Mesothelial cell of epicardium (in vitro differentiated cells): ENCODE results near the gene HIVEP3. TPM values are rescaled to one million over a fixed set of nuclear protein-coding genes. Genes with fewer than 3 reads are reported as not detected.

Experiments
- DNase-seq, 2 experiments: peaks; one replicate each; pipeline ENCODE4 v3.0.0; 2021; ENCODE audit warnings: low spot score in 2 of 2; ENCODE audit not compliant: unreplicated experiment in 2 of 2
- H3K27ac Mint-ChIP-seq: 2 replicates; pipeline ENCODE4 v1.8.0; 2021; ENCODE audit warnings: mixed read lengths
- H3K27me3 Mint-ChIP-seq: 2 replicates; pipeline ENCODE4 v1.8.0; 2021; ENCODE audit warnings: low read depth, mixed read lengths
- H3K36me3 Mint-ChIP-seq: 2 replicates; pipeline ENCODE4 v1.8.0; 2021; ENCODE audit warnings: mixed read lengths
- H3K4me1 Mint-ChIP-seq: 2 replicates; pipeline ENCODE4 v1.8.0; 2021; ENCODE audit warnings: mixed read lengths
- H3K4me3 Mint-ChIP-seq: 2 replicates; pipeline ENCODE4 v1.8.0; 2021; ENCODE audit warnings: mild to moderate bottlenecking, moderate library complexity, mixed read lengths
- H3K9me3 Mint-ChIP-seq: 2 replicates; pipeline ENCODE4 v1.8.0; 2021; ENCODE audit warnings: mixed read lengths
- CTCF ChIP-seq: fragments of 200-600 bp; sonication (generic); IDR thresholded peaks from one replicate; pipeline ENCODE4 v1.5.0; 2021; ENCODE audit warnings: antibody characterized with exemption; ENCODE audit not compliant: unreplicated experiment
- total RNA-seq: library from RNA; stranded (reverse); gene quantifications from 3 replicates; pipeline ENCODE4 v1.2.1, GENCODE V29; 2021

The HIVEP3 gene
- total RNA-seq, 1 donor from 2014 or later: 8.9 TPM

GRCh38 chr1:41487126-41488039 is 431.3 kb downstream of the HIVEP3 start:
- DNase-seq: no peak
- Mint-ChIP-seq H3K9me3 (no peaks in the 10 kb centered on the region), H3K4me1 (peaks cover 71% of the 10 kb centered on the region), H3K27me3 (no peaks in the 10 kb centered on the region), H3K36me3 (no peaks in the 10 kb centered on the region), H3K27ac (peak overlapping the region; percentile 95), H3K4me3 (peak overlapping the region; percentile 53)
- no peak for TF ChIP-seq CTCF

GRCh38 chr1:41486371-41487125 is 432.2 kb downstream of the HIVEP3 start:
- Mint-ChIP-seq H3K27me3 (no peaks in the 10 kb centered on the region), H3K9me3 (no peaks in the 10 kb centered on the region), H3K4me1 (peaks cover 77% of the 10 kb centered on the region), H3K36me3 (no peaks in the 10 kb centered on the region), H3K4me3 (peak overlapping the region; percentile 53), H3K27ac (peak overlapping the region; percentile 95)
- TF ChIP-seq CTCF: no peak
- no peak for DNase-seq

- H3K4me3 Mint-ChIP-seq: peak overlapping the region; percentile 53
- peak overlapping the region; percentile 95 for H3K27ac Mint-ChIP-seq
- no peak for TF ChIP-seq CTCF
- no peak for DNase-seq
- peaks cover 77% of the 10 kb centered on the region for H3K4me1 Mint-ChIP-seq
- no peaks in the 10 kb centered on the region for H3K36me3 Mint-ChIP-seq
- H3K9me3 Mint-ChIP-seq: no peaks in the 10 kb centered on the region
- H3K27me3 Mint-ChIP-seq: no peaks in the 10 kb centered on the region
Measured at GRCh38 chr1:41486053-41486370, 432.7 kb downstream of the HIVEP3 start.

GRCh38 chr1:41485605-41486004 is 433.1 kb downstream of the HIVEP3 start:
- no peak for DNase-seq
- H3K27me3 Mint-ChIP-seq: no peaks in the 10 kb centered on the region
- H3K36me3 Mint-ChIP-seq: no peaks in the 10 kb centered on the region
- no peak for TF ChIP-seq CTCF
- H3K4me3 Mint-ChIP-seq: no peak overlapping the region
- H3K27ac Mint-ChIP-seq: peak overlapping the region; percentile 95
- H3K9me3 Mint-ChIP-seq: no peaks in the 10 kb centered on the region
- H3K4me1 Mint-ChIP-seq: peaks cover 77% of the 10 kb centered on the region

GRCh38 chr1:41484402-41485241 is 434.1 kb downstream of the HIVEP3 start, which contains the start of gene EDN2:
Gene EDN2 (minus strand): TSS chr1:41484683. CDS start chr1:41484601, 82 bp downstream.
- H3K27me3 Mint-ChIP-seq: no peaks in the 10 kb centered on the region
- no peak for DNase-seq
- no peak for TF ChIP-seq CTCF
- H3K9me3 Mint-ChIP-seq: no peaks in the 10 kb centered on the region
- H3K27ac Mint-ChIP-seq: peak within 1 kb of the TSS; percentile 95
- no peak within 1 kb of the TSS for H3K4me3 Mint-ChIP-seq
- no peaks in the 10 kb centered on the region for H3K36me3 Mint-ChIP-seq
- H3K4me1 Mint-ChIP-seq: peaks cover 78% of the 10 kb centered on the region
